Measurements from ENCODE around the gene BLMH.

The BLMH gene

DNA sequence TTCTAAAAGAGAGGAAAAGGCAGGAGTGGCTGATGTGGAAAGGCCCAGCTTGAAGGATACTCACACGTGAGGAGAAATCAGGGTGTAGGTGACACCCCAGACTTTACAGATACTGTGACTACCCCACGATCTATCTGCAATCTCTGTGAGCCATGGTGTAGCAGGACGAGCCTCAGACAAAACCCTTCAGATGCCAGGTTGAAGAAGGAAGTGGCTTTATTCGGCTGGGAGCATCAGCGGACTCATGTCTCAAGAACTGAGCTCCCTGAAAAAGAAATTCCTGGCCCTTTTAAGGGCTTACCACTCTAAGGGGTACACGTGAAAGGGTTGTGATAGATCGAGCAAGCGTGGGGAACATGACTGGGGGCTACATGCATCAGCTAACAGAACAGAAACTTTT, 51.6 kb downstream of the BLMH start:
- no peak overlapping the region for H2AFZ ChIP-seq (ENCODE audit: low read length)
- H3K9ac ChIP-seq (ENCODE audit: low read depth, low read length, poor library complexity, severe bottlenecking), result no peak overlapping the region
- no peaks in the 10 kb centered on the region for H3K36me3 ChIP-seq (ENCODE audit: insufficient read depth, low read length)
- H3K4me2 ChIP-seq (ENCODE audit: low read depth, low read length, poor library complexity, severe bottlenecking), result no peak overlapping the region
- no peak for TF ChIP-seq EZH2phosphoT487 (IDR thresholded peaks at IDR 0.05; ENCODE audit: borderline replicate concordance)
- TF ChIP-seq, protein P1, sequence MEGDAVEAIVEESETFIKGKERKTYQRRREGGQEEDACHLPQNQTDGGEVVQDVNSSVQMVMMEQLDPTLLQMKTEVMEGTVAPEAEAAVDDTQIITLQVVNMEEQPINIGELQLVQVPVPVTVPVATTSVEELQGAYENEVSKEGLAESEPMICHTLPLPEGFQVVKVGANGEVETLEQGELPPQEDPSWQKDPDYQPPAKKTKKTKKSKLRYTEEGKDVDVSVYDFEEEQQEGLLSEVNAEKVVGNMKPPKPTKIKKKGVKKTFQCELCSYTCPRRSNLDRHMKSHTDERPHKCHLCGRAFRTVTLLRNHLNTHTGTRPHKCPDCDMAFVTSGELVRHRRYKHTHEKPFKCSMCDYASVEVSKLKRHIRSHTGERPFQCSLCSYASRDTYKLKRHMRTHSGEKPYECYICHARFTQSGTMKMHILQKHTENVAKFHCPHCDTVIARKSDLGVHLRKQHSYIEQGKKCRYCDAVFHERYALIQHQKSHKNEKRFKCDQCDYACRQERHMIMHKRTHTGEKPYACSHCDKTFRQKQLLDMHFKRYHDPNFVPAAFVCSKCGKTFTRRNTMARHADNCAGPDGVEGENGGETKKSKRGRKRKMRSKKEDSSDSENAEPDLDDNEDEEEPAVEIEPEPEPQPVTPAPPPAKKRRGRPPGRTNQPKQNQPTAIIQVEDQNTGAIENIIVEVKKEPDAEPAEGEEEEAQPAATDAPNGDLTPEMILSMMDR (conservative IDR thresholded peaks at IDR 0.05; ENCODE audit: low read length), result no peak
- H3K79me2 ChIP-seq (ENCODE audit: insufficient read depth, low read length), result no peaks in the 10 kb centered on the region
- H3K4me3 ChIP-seq (ENCODE audit: low read length, poor library complexity, severe bottlenecking), result no peak overlapping the region
- H3K9me2 ChIP-seq (replicated peaks; ENCODE audit: low read depth, low read length), result no peaks in the 10 kb centered on the region
- no peaks in the 10 kb centered on the region for H3F3A ChIP-seq (ENCODE audit: low read depth)
- H3K9me3 ChIP-seq (ENCODE audit: insufficient read depth, low read depth, low read length), result no peaks in the 10 kb centered on the region
- no peaks in the 10 kb centered on the region for H3K4me1 ChIP-seq (ENCODE audit: insufficient read depth, low read length, poor library complexity, severe bottlenecking)
- H4K20me1 ChIP-seq (ENCODE audit: insufficient read depth, low read length, poor library complexity, severe bottlenecking), result no peaks in the 10 kb centered on the region
- no peaks in the 10 kb centered on the region for H3K27me3 ChIP-seq (ENCODE audit: insufficient read depth, low read length, poor library complexity, severe bottlenecking)

- Histone ChIP-seq H3K79me2 (ENCODE audit: insufficient read depth, low read length) (no peaks in the 10 kb centered on the region), H3K4me2 (ENCODE audit: low read depth, low read length, poor library complexity, severe bottlenecking) (no peak overlapping the region), H4K20me1 (ENCODE audit: insufficient read depth, low read length, poor library complexity, severe bottlenecking) (no peaks in the 10 kb centered on the region), H3K36me3 (ENCODE audit: insufficient read depth, low read length) (no peaks in the 10 kb centered on the region), H3K4me1 (ENCODE audit: insufficient read depth, low read length, poor library complexity, severe bottlenecking) (no peaks in the 10 kb centered on the region), H3K4me3 (ENCODE audit: low read length, poor library complexity, severe bottlenecking) (no peak overlapping the region), H3K27me3 (ENCODE audit: insufficient read depth, low read length, poor library complexity, severe bottlenecking) (no peaks in the 10 kb centered on the region), H3F3A (ENCODE audit: low read depth) (no peaks in the 10 kb centered on the region), H3K9me3 (ENCODE audit: insufficient read depth, low read depth, low read length) (no peaks in the 10 kb centered on the region), H2AFZ (ENCODE audit: low read length) (no peak overlapping the region), H3K9me2 (replicated peaks; ENCODE audit: low read depth, low read length) (no peaks in the 10 kb centered on the region), H3K9ac (ENCODE audit: low read depth, low read length, poor library complexity, severe bottlenecking) (no peak overlapping the region)
- no peak for TF ChIP-seq EZH2phosphoT487 (IDR thresholded peaks at IDR 0.05; ENCODE audit: borderline replicate concordance)
- TF ChIP-seq, protein P1 (conservative IDR thresholded peaks at IDR 0.05; ENCODE audit: low read length), result no peak
These were observed 52.7 kb downstream of the BLMH start for GRCh38 chr17:30239089-30239462.

GRCh38 chr17:30238387-30239088, 53.2 kb downstream of the BLMH start:
- H3K9ac ChIP-seq (ENCODE audit: low read depth, low read length, poor library complexity, severe bottlenecking), result no peak overlapping the region
- no peaks in the 10 kb centered on the region for H3K9me3 ChIP-seq (ENCODE audit: insufficient read depth, low read depth, low read length)
- H3K27me3 ChIP-seq (ENCODE audit: insufficient read depth, low read length, poor library complexity, severe bottlenecking), result no peaks in the 10 kb centered on the region
- no peaks in the 10 kb centered on the region for H3K4me1 ChIP-seq (ENCODE audit: insufficient read depth, low read length, poor library complexity, severe bottlenecking)
- H2AFZ ChIP-seq (ENCODE audit: low read length), result no peak overlapping the region
- H3K36me3 ChIP-seq (ENCODE audit: insufficient read depth, low read length), result no peaks in the 10 kb centered on the region
- H3F3A ChIP-seq (ENCODE audit: low read depth), result no peaks in the 10 kb centered on the region
- H3K9me2 ChIP-seq (replicated peaks; ENCODE audit: low read depth, low read length), result no peaks in the 10 kb centered on the region
- H3K79me2 ChIP-seq (ENCODE audit: insufficient read depth, low read length), result no peaks in the 10 kb centered on the region
- H4K20me1 ChIP-seq (ENCODE audit: insufficient read depth, low read length, poor library complexity, severe bottlenecking), result no peaks in the 10 kb centered on the region
- TF ChIP-seq, protein P1 (conservative IDR thresholded peaks at IDR 0.05; ENCODE audit: low read length), result no peak
- TF ChIP-seq EZH2phosphoT487 (IDR thresholded peaks at IDR 0.05; ENCODE audit: borderline replicate concordance), result no peak
- H3K4me3 ChIP-seq (ENCODE audit: low read length, poor library complexity, severe bottlenecking), result no peak overlapping the region
- H3K4me2 ChIP-seq (ENCODE audit: low read depth, low read length, poor library complexity, severe bottlenecking), result no peak overlapping the region
